ENCODE measurements around the gene IMP3.

The IMP3 gene

DNA sequence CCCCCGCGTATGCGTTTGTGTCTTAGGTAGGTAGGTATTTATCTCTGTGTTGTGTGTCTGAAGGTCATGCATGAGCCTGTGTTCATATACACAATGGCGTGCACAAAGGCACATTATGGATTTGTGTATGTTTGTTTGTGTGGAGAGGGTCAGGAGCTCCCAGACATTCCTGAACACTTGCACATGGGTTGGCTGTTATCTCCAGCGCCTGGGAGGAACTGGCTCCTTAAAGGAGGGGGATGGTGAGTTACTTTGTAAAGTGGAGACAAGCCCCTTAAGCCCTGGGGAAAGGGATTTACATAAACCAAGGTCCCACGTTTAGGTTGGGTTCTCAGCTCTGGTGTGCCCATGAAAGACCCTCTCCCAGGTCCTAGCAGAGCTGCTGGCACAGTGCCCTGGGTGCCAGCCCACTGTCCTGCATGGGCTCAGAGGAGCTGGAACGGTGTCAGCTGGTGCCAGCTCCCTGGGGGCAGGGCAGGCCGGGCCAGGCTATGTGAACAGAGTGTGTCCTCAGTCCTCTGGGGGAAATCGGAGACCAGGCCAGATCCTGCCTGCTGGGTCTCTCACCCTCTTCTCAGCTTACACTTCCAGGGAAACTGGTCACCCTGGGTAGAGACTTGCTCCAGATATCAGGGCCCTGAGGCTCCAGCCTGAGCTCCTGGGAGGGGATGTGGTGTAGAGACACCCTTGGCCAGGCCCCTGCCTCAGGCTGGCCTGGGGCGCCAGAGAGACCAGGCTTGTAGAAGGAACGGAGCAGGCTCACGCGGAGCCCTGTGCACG lies 32.8 kb upstream of the IMP3 start:
- H3K9ac ChIP-seq: no peak overlapping the region
- H3K4me2 ChIP-seq (ENCODE audit: low read length): no peak overlapping the region
- peaks cover 7% of the 10 kb centered on the region for H3K4me1 ChIP-seq
- H3K36me3 ChIP-seq (ENCODE audit: control insufficient read depth, insufficient read depth, low read length): no peaks in the 10 kb centered on the region
- H3K4me3 ChIP-seq (ENCODE audit: low read depth, low read length): no peak overlapping the region
- TF ChIP-seq, protein P1, sequence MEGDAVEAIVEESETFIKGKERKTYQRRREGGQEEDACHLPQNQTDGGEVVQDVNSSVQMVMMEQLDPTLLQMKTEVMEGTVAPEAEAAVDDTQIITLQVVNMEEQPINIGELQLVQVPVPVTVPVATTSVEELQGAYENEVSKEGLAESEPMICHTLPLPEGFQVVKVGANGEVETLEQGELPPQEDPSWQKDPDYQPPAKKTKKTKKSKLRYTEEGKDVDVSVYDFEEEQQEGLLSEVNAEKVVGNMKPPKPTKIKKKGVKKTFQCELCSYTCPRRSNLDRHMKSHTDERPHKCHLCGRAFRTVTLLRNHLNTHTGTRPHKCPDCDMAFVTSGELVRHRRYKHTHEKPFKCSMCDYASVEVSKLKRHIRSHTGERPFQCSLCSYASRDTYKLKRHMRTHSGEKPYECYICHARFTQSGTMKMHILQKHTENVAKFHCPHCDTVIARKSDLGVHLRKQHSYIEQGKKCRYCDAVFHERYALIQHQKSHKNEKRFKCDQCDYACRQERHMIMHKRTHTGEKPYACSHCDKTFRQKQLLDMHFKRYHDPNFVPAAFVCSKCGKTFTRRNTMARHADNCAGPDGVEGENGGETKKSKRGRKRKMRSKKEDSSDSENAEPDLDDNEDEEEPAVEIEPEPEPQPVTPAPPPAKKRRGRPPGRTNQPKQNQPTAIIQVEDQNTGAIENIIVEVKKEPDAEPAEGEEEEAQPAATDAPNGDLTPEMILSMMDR (IDR thresholded peaks at IDR 0.05): no peak
- no peaks in the 10 kb centered on the region for H3K79me2 ChIP-seq
- H3K27ac ChIP-seq: no peak overlapping the region
- H2AFZ ChIP-seq: peak overlapping the region; percentile 54
- no peaks in the 10 kb centered on the region for H3K27me3 ChIP-seq (ENCODE audit: control insufficient read depth, insufficient read depth, low read length)
- no peaks in the 10 kb centered on the region for H3K9me3 ChIP-seq (ENCODE audit: control insufficient read depth, low read length)

DNA sequence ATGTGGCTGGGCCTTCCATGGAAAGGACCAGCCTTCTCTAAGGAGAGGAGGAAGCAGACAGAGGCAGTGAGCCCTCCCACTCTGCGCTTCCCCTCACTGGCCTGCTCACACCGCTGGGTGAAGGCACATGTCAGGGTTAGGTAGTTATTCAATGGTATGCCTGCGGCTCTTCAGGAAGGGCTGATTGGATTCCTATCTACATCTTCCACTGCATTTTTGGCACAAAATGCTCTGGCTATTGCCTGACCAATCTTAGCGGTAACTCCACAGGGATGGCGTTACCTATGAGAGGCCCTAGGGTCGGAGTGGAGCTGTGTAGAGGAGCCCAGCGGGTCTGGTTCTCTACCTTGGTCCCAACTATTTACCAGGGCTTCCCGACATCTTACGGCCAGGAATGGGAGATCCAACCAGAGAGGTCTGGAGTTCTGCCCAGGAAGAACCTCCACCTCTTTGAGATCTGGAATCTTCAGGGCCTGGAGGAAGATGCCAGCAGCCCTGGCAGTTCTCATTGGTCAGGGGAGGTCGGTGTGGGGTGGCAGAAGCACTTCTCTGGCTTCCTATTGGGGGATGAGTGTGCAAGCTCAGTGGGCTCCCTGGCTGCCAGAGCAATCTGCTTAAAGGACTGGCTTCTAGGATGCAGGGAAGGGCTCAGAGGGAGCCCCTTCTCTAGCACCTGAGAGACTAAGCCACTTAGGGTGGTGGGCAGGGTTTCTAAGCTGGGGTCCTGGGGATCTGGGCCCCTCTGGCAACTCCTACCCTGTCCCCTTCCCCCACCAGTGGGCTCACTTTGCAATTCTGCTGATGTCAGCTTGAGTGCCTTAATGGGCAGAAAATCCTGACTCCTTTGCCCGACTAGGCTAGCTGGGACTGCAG lies 31.9 kb upstream of the IMP3 start:
- TF ChIP-seq, protein P1 (IDR thresholded peaks at IDR 0.05): no peak
- Histone ChIP-seq H3K9ac (no peak overlapping the region), H3K36me3 (ENCODE audit: control insufficient read depth, insufficient read depth, low read length) (no peaks in the 10 kb centered on the region), H3K4me1 (peaks cover 7% of the 10 kb centered on the region), H3K4me3 (ENCODE audit: low read depth, low read length) (no peak overlapping the region), H3K27ac (no peak overlapping the region), H3K27me3 (ENCODE audit: control insufficient read depth, insufficient read depth, low read length) (no peaks in the 10 kb centered on the region), H3K9me3 (ENCODE audit: control insufficient read depth, low read length) (no peaks in the 10 kb centered on the region), H3K79me2 (no peaks in the 10 kb centered on the region), H3K4me2 (ENCODE audit: low read length) (no peak overlapping the region), H2AFZ (no peak overlapping the region)

DNA sequence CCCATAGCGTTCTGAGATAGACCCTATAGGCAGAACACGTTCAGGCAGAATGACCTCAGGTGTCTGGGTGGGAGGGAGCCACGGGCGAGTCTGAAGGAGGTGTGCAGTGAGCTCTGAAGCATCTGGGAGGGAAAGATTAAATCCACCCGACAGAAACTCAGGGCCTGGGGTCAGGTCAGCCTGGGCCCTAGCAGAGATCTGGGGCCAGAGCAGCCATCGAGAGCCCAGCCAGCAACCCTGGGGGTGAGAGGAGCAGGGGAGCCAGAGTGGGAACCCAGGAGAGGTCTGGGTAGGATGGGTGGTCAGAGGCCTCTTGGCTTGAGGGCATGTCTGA lies 29.8 kb upstream of the IMP3 start:
- TF ChIP-seq, protein P1 (IDR thresholded peaks at IDR 0.05): no peak
- H3K36me3 ChIP-seq (ENCODE audit: control insufficient read depth, insufficient read depth, low read length): no peaks in the 10 kb centered on the region
- H3K79me2 ChIP-seq: no peaks in the 10 kb centered on the region
- no peaks in the 10 kb centered on the region for H3K27me3 ChIP-seq (ENCODE audit: control insufficient read depth, insufficient read depth, low read length)
- H2AFZ ChIP-seq: no peak overlapping the region
- no peak overlapping the region for H3K4me2 ChIP-seq (ENCODE audit: low read length)
- H3K4me3 ChIP-seq (ENCODE audit: low read depth, low read length): no peak overlapping the region
- H3K9ac ChIP-seq: no peak overlapping the region
- H3K27ac ChIP-seq: no peak overlapping the region
- H3K9me3 ChIP-seq (ENCODE audit: control insufficient read depth, low read length): no peaks in the 10 kb centered on the region
- peaks cover 7% of the 10 kb centered on the region for H3K4me1 ChIP-seq

DNA sequence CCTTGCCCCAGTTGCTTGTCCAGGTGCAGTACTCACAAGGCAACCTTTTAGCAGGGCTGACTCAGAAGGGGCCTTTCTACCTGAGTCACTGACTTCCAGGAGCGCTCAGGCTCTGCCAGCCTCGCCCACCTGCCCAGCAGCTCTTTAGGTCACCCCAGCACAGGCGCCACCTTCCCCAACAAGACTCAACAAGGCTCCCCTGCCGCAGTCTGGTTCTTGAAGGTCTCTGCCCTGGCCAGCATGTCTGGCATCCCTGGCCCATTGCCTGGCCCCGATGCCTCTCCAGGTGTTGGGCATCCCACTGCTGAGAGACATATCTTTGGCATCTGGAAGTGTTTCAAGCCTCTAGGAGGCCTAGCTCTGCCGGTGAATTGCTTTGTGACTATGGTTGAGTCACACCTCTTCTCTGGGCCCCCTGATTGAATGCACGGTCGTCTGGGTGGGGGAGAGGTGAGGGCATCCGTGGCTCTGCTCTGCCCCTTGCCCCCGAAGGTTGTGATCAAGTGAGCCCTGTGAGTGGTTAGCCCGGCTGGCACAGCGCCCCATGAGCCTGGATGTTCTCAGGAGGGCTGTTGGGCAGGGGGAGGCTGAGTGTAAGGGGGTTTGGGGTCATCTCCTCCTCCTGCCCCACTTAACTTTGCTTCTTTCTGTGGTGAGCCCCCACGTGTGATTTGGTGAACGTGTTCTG lies 29.3 kb upstream of the IMP3 start:
- no peak overlapping the region for H3K4me2 ChIP-seq (ENCODE audit: low read length)
- H3K9ac ChIP-seq: no peak overlapping the region
- no peak overlapping the region for H2AFZ ChIP-seq
- no peaks in the 10 kb centered on the region for H3K36me3 ChIP-seq (ENCODE audit: control insufficient read depth, insufficient read depth, low read length)
- no peak overlapping the region for H3K4me3 ChIP-seq (ENCODE audit: low read depth, low read length)
- TF ChIP-seq, protein P1 (IDR thresholded peaks at IDR 0.05): no peak
- H3K9me3 ChIP-seq (ENCODE audit: control insufficient read depth, low read length): no peaks in the 10 kb centered on the region
- no peaks in the 10 kb centered on the region for H3K27me3 ChIP-seq (ENCODE audit: control insufficient read depth, insufficient read depth, low read length)
- H3K27ac ChIP-seq: no peak overlapping the region
- peaks cover 7% of the 10 kb centered on the region for H3K4me1 ChIP-seq
- no peaks in the 10 kb centered on the region for H3K79me2 ChIP-seq

All from parathyroid adenoma (tissue), 2 donors.